Spinal cord (tissue), 10 donors: ENCODE data around the gene ITPKA. TPM values are rescaled to one million over a fixed set of nuclear protein-coding genes. Genes with fewer than 3 reads are reported as not detected.

Experiments used
- DNase-seq, 6 donors: peaks; one replicate each; pipeline versions ENCODE4 v3.0.0 to v3.0.0-alpha.2; 2013 to 2015; ENCODE audit warnings: low spot score in 6 of 6, low read depth in 4 of 6
- H3K27ac ChIP-seq: one replicate; pipeline ENCODE4 v1.5.1; 2013; ENCODE audit warnings: low read depth, low read length, control low read depth
- H3K27me3 ChIP-seq: one replicate; pipeline ENCODE4 v1.6.1; 2013; ENCODE audit warnings: low read length; ENCODE audit not compliant: control insufficient read depth, insufficient read depth
- H3K36me3 ChIP-seq: one replicate; pipeline ENCODE4 v1.6.1; 2013; ENCODE audit warnings: low read length; ENCODE audit not compliant: control insufficient read depth, insufficient read depth
- H3K4me1 ChIP-seq: one replicate; pipeline ENCODE4 v1.6.1; 2013; ENCODE audit warnings: low read length; ENCODE audit not compliant: control insufficient read depth, insufficient read depth
- H3K4me3 ChIP-seq: one replicate; pipeline ENCODE4 v1.5.1; 2013; ENCODE audit warnings: low read depth, low read length, control low read depth
- H3K9me3 ChIP-seq: one replicate; pipeline ENCODE4 v1.6.1; 2013; ENCODE audit warnings: low read length; ENCODE audit not compliant: control insufficient read depth, insufficient read depth
- WGBS: methylation state at CpG from one replicate; pipeline ENCODE4 v1.1.5; 2013; ENCODE audit warnings: missing lambda C conversion rate; ENCODE audit not compliant: insufficient coverage; 5-methylcytosine and 5-hydroxymethylcytosine counted together
- polyA plus RNA-seq, 2 donors: library from polyadenylated mRNA; unstranded; fragments of 120-200 nt; gene quantifications; one replicate each; pipeline ENCODE4 v1.2.1, GENCODE V29; 2013; ENCODE audit not compliant: insufficient read length in 2 of 2
- small RNA-seq: library from RNA; depleted of rRNA; stranded (forward); fragments of <200 nt; gene quantifications from one replicate; pipeline ENCODE3, GENCODE V24; 2014; ENCODE audit warnings: low replicate concordance
- total RNA-seq, 2 donors: library from RNA; depleted of rRNA in 1 of 2; stranded (reverse); fragments of 120-200 nt in 1 of 2; fragments of >200 nt in 1 of 2; gene quantifications; one replicate each; pipeline versions ENCODE4 v1.2.3 to v1.2.4, GENCODE V29; 2013 to 2014
- donor health status: healthy.

The ITPKA gene
- total and polyA plus RNA-seq, 4 donors, result 0.89 to 2.0 (median 1.5) TPM

- H3K27me3 ChIP-seq, result no peaks in the 10 kb centered on the region
- no peak overlapping the region for H3K4me3 ChIP-seq
- no peaks in the 10 kb centered on the region for H3K9me3 ChIP-seq
- WGBS, result 100% methylated on average over 3 of the region's 9 CpGs
- DNase-seq, result no peak
- H3K27ac ChIP-seq, result no peak overlapping the region
- no peaks in the 10 kb centered on the region for H3K36me3 ChIP-seq
- no peaks in the 10 kb centered on the region for H3K4me1 ChIP-seq
Measured at GRCh38 chr15:41550066-41550775, 56.5 kb downstream of the ITPKA start.

Small RNAs within 50 kb of the gene (small RNA-seq; reads per million reads assigned to genes)
- gene RNU6-1169P, result not detected

Other genes starting within 250 kb of the ITPKA start
- gene OIP5, start 161.3 kb upstream of the ITPKA start, total RNA-seq, result 1 to 10 TPM; 4.5 to 5.5 TPM
- gene OIP5, start 161.3 kb upstream of the ITPKA start, polyA plus RNA-seq, result 1 to 10 TPM; 7.3 to 8.1 TPM
- 10 to 100 TPM; 48.2 to 70.1 TPM for gene NUSAP1, start 161.0 kb upstream of the ITPKA start, total RNA-seq
- 10 to 100 TPM; 56.8 to 57.6 TPM for gene NUSAP1, start 161.0 kb upstream of the ITPKA start, polyA plus RNA-seq
- gene NDUFAF1, start 91.4 kb upstream of the ITPKA start, total RNA-seq, result 10 to 100 TPM; 26.7 to 32.2 TPM
- gene NDUFAF1, start 91.4 kb upstream of the ITPKA start, polyA plus RNA-seq, result 10 to 100 TPM; 28.2 to 28.5 TPM
- gene RTF1, start 76.8 kb upstream of the ITPKA start, total RNA-seq, result 10 to 100 TPM; 29.6 to 34.5 TPM
- gene RTF1, start 76.8 kb upstream of the ITPKA start, polyA plus RNA-seq, result 10 to 100 TPM; 68.7 to 73.6 TPM
- gene LTK, start 20.0 kb downstream of the ITPKA start, total RNA-seq, result under 1 TPM; 0.17 to 0.20 TPM
- under 1 TPM; 0.66 to 0.70 TPM for gene LTK, start 20.0 kb downstream of the ITPKA start, polyA plus RNA-seq
- gene RPAP1, start 50.4 kb downstream of the ITPKA start, total RNA-seq, result 10 to 100 TPM in 1 of 2 donors, 1 to 10 TPM in 1; 9.4 to 15.3 TPM
- gene RPAP1, start 50.4 kb downstream of the ITPKA start, polyA plus RNA-seq, result 10 to 100 TPM; 24.7 to 33.9 TPM
- 10 to 100 TPM; 28.7 to 33.7 TPM for gene TYRO3, start 65.3 kb downstream of the ITPKA start, total RNA-seq
- 10 to 100 TPM; 71.6 to 79.6 TPM for gene TYRO3, start 65.3 kb downstream of the ITPKA start, polyA plus RNA-seq
- 10 to 100 TPM; 60.0 to 76.2 TPM for gene MGA, start 166.5 kb downstream of the ITPKA start, total RNA-seq
- gene MGA, start 166.5 kb downstream of the ITPKA start, polyA plus RNA-seq, result 10 to 100 TPM; 12.7 to 17.5 TPM